GM06990 (cell line): ENCODE results near the gene TGM3.

Source experiments
- DNase-seq: peaks from one replicate; pipeline ENCODE4 v3.0.0-alpha.2; 2011; ENCODE audit not compliant: insufficient read length; ENCODE audit errors: extremely low read depth
- H3K27me3 ChIP-seq: replicated peaks from 2 replicates; pipeline ENCODE4 v1.6.0; 2011; ENCODE audit warnings: low read length; ENCODE audit not compliant: control insufficient read depth, insufficient read depth
- H3K36me3 ChIP-seq: 2 replicates; pipeline ENCODE4 v1.5.1; 2011; ENCODE audit warnings: low read length; ENCODE audit not compliant: control insufficient read depth, insufficient read depth
- H3K4me3 ChIP-seq: replicated peaks from 2 replicates; pipeline ENCODE4 v1.5.1; 2011; ENCODE audit warnings: low read depth, mild to moderate bottlenecking, control low read depth, low read length
- CTCF ChIP-seq: IDR thresholded peaks from 2 replicates; pipeline ENCODE4 v1.5.1; 2011; ENCODE audit warnings: low read length, control low read depth, mild to moderate bottlenecking, inconsistent platforms; ENCODE audit not compliant: insufficient read depth, poor library complexity, severe bottlenecking

TGM3 gene

GRCh38 chr20:2349801-2350200 is 54.0 kb downstream of the TGM3 start:
- TF ChIP-seq CTCF: no peak
- peaks cover 2% of the 10 kb centered on the region for H3K27me3 ChIP-seq
- no peaks in the 10 kb centered on the region for H3K36me3 ChIP-seq
- no peak overlapping the region for H3K4me3 ChIP-seq
- no peak for DNase-seq

- Histone ChIP-seq H3K4me3 (no peak overlapping the region), H3K27me3 (peaks cover 2% of the 10 kb centered on the region), H3K36me3 (no peaks in the 10 kb centered on the region)
- no peak for TF ChIP-seq CTCF
- DNase-seq: no peak
These were observed 54.8 kb downstream of the TGM3 start for GRCh38 chr20:2350606-2351005.

- no peak for TF ChIP-seq CTCF
- no peak for DNase-seq
- Histone ChIP-seq H3K27me3 (peaks cover 2% of the 10 kb centered on the region), H3K4me3 (no peak overlapping the region), H3K36me3 (no peaks in the 10 kb centered on the region)
These were observed 57.4 kb downstream of the TGM3 start for GRCh38 chr20:2353231-2353630.

- TF ChIP-seq CTCF: no peak
- no peak overlapping the region for H3K4me3 ChIP-seq
- no peak for DNase-seq
These were observed 61.3 kb downstream of the TGM3 start for GRCh38 chr20:2357114-2357513.

GRCh38 chr20:2358006-2358405 is 62.2 kb downstream of the TGM3 start:
- no peaks in the 10 kb centered on the region for H3K36me3 ChIP-seq
- no peak for DNase-seq
- no peaks in the 10 kb centered on the region for H3K27me3 ChIP-seq
- no peak overlapping the region for H3K4me3 ChIP-seq
- TF ChIP-seq CTCF: no peak

More at GRCh38 chr20:2357114-2357513, 61.3 kb downstream of the TGM3 start:
- Histone ChIP-seq H3K36me3 (no peaks in the 10 kb centered on the region), H3K27me3 (no peaks in the 10 kb centered on the region)

GRCh38 chr20:2361035-2361593 is 65.3 kb downstream of the TGM3 start:
- no peak for TF ChIP-seq CTCF
- no peak overlapping the region for H3K4me3 ChIP-seq

More at GRCh38 chr20:2361035-2361593, 65.3 kb downstream of the TGM3 start:
- no peak for DNase-seq
- H3K36me3 ChIP-seq: no peaks in the 10 kb centered on the region
- H3K27me3 ChIP-seq: no peaks in the 10 kb centered on the region
